AG10803 (cell line): ENCODE results near the gene EHBP1L1.

Experiments
- DNase-seq: peaks from one replicate; pipeline ENCODE4 v3.0.0; 2010; ENCODE audit warnings: low read depth
- H3K4me3 ChIP-seq: 2 replicates; pipeline ENCODE4 v1.5.1; 2011; ENCODE audit warnings: mild to moderate bottlenecking, low read length, control low read depth
- CTCF ChIP-seq: conservative IDR thresholded peaks from 2 replicates; pipeline ENCODE4 v1.5.1; 2011; ENCODE audit warnings: mild to moderate bottlenecking, low read length, control low read depth, inconsistent platforms

EHBP1L1 gene

GRCh38 chr11:65576867-65577755, 1.3 kb downstream of the EHBP1L1 start:
- peak overlapping the region; percentile 75 for H3K4me3 ChIP-seq
- peak; percentile 65 for DNase-seq
- no peak for TF ChIP-seq CTCF

GRCh38 chr11:65577756-65578109, 1.9 kb downstream of the EHBP1L1 start:
- no peak for TF ChIP-seq CTCF
- peak overlapping the region; percentile 75 for H3K4me3 ChIP-seq
- no peak for DNase-seq

- DNase-seq = no peak
- TF ChIP-seq CTCF = no peak
- peak overlapping the region; percentile 75 for H3K4me3 ChIP-seq
Observed at GRCh38 chr11:65578134-65578533, 2.3 kb downstream of the EHBP1L1 start.

- DNase-seq = no peak
- no peak overlapping the region for H3K4me3 ChIP-seq
Observed at GRCh38 chr11:65578667-65579066, 2.8 kb downstream of the EHBP1L1 start.

GRCh38 chr11:65579291-65579690, 3.4 kb downstream of the EHBP1L1 start:
- no peak for TF ChIP-seq CTCF
- H3K4me3 ChIP-seq = no peak overlapping the region
- DNase-seq = no peak

More at GRCh38 chr11:65578667-65579066, 2.8 kb downstream of the EHBP1L1 start:
- no peak for TF ChIP-seq CTCF

GRCh38 chr11:65580031-65580692, 4.3 kb downstream of the EHBP1L1 start:
- no peak overlapping the region for H3K4me3 ChIP-seq
- DNase-seq = no peak
- no peak for TF ChIP-seq CTCF

- H3K4me3 ChIP-seq = no peak overlapping the region
- no peak for TF ChIP-seq CTCF
- DNase-seq = no peak
Observed at GRCh38 chr11:65580756-65581155, 4.9 kb downstream of the EHBP1L1 start.
